Measurements from ENCODE around the gene KRT82.

The KRT82 gene

GRCh38 chr12:52366738-52367485 is 39.2 kb downstream of the KRT82 start, which contains the start of gene KRT85:
Gene KRT85, minus strand, starts transcription at chr12:52367481. Its CDS starts 76 bp downstream, at chr12:52367405.
- Mint-ChIP-seq H3K27ac (no peak within 1 kb of the TSS), H3K36me3 (no peaks in the 10 kb centered on the region), H3K9me3 (no peaks in the 10 kb centered on the region), H3K4me3 (no peak within 1 kb of the TSS), H3K4me1 (peaks cover 11% of the 10 kb centered on the region)
- no peak for ATAC-seq
- no peak for DNase-seq (ENCODE audit: low spot score in 2 of 2)

- DNase-seq (ENCODE audit: low spot score in 2 of 2), result no peak
- peaks cover 30% of the 10 kb centered on the region for H3K4me1 Mint-ChIP-seq
- no peak overlapping the region for H3K4me3 Mint-ChIP-seq
- ATAC-seq, result no peak
- no peaks in the 10 kb centered on the region for H3K9me3 Mint-ChIP-seq
- no peak overlapping the region for H3K27ac Mint-ChIP-seq
- H3K36me3 Mint-ChIP-seq, result no peaks in the 10 kb centered on the region
These were observed 41.1 kb downstream of the KRT82 start for GRCh38 chr12:52364901-52365489.

DNA sequence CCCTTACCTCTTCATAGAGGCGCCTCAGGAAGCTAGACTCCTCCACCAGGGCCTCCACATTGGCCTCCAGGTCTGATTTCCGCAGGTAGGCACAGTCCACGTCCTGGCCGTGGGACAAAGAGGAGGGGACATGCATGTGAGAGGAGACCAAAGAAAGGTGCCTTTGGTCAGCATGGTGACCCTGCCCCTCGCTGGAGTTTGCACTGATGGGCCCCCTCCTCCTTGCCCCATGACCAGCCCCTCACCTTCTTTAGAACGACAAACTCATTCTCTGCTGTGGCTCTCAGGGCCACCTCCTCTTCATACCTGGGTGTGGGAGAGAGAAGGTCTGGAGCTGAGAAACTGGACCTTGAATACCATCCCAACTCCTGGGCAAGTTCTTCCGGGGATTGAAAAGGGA is 42.1 kb downstream of the KRT82 start:
- Mint-ChIP-seq H3K9me3 (no peaks in the 10 kb centered on the region), H3K4me1 (peaks cover 40% of the 10 kb centered on the region), H3K36me3 (no peaks in the 10 kb centered on the region), H3K4me3 (no peak overlapping the region), H3K27ac (no peak overlapping the region)
- no peak for DNase-seq (ENCODE audit: low spot score in 2 of 2)
- ATAC-seq, result no peak

GRCh38 chr12:52363111-52363679 is 42.9 kb downstream of the KRT82 start:
- no peaks in the 10 kb centered on the region for H3K36me3 Mint-ChIP-seq
- H3K9me3 Mint-ChIP-seq, result no peaks in the 10 kb centered on the region
- peaks cover 48% of the 10 kb centered on the region for H3K4me1 Mint-ChIP-seq
- ATAC-seq, result no peak
- no peak overlapping the region for H3K27ac Mint-ChIP-seq
- DNase-seq (ENCODE audit: low spot score in 2 of 2), result no peak
- H3K4me3 Mint-ChIP-seq, result no peak overlapping the region

GRCh38 chr12:52362118-52362726 is 43.9 kb downstream of the KRT82 start:
- Mint-ChIP-seq H3K27ac (no peak overlapping the region), H3K4me1 (peaks cover 50% of the 10 kb centered on the region), H3K9me3 (no peaks in the 10 kb centered on the region), H3K4me3 (no peak overlapping the region), H3K36me3 (no peaks in the 10 kb centered on the region)
- DNase-seq (ENCODE audit: low spot score in 2 of 2) (no peak), ATAC-seq (no peak)

DNA sequence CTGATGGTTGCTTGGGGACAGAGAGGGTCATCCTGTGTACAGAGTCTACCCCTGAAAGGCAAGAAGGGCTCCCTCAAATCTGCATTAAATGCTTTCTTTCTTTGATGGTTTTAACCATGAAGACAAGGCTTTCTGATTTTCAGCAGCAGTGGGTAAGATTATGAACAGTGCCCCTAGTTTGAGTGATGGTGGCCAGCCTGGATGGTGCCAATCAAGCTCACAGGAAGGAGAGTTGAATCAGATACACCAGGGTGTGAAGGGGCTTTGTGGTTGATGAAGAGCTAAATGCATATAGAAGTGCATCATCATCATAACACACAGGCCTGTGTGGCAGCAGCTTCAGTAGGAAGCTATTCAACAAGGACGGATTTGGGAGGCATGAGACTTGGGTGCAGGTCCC is 44.6 kb downstream of the KRT82 start:
- Mint-ChIP-seq H3K36me3 (no peaks in the 10 kb centered on the region), H3K27ac (no peak overlapping the region), H3K4me3 (no peak overlapping the region), H3K4me1 (peaks cover 50% of the 10 kb centered on the region), H3K9me3 (no peaks in the 10 kb centered on the region)
- no peak for DNase-seq (ENCODE audit: low spot score in 2 of 2)
- peak; percentile 77 for ATAC-seq

- no peak for ATAC-seq
- Mint-ChIP-seq H3K36me3 (no peaks in the 10 kb centered on the region), H3K27ac (no peak overlapping the region), H3K4me1 (peaks cover 50% of the 10 kb centered on the region), H3K4me3 (no peak overlapping the region), H3K9me3 (no peaks in the 10 kb centered on the region)
- no peak for DNase-seq (ENCODE audit: low spot score in 2 of 2)
These were observed 45.4 kb downstream of the KRT82 start for GRCh38 chr12:52360663-52361271.

DNA sequence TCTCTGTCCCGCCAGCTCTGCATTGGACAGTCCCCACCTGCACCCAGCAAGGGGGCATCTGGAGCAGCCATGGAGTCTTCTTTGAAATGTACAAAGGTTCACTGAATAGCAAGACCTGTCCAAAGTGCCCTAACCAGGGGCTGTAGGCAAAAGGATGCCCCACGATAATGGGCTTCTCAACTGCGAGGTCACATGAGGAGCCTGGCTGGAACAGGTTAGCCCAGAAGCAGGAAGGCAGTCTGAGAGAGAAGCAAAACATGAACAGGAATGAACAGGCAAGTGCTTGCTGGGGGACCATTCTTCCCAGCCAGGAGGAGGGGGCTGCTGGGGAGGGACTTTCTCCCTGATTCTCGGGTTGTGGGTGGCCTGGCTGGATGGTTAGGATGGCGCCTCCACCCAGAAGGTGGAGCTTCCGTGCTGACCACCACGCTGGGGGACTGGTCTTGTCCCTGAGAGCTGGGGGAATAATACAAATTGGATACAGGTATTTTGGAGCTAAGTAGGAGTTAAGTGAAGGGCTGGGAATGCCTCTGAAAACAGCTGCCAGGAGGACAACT is 46.0 kb downstream of the KRT82 start:
- Mint-ChIP-seq H3K9me3 (no peaks in the 10 kb centered on the region), H3K36me3 (no peaks in the 10 kb centered on the region), H3K4me3 (no peak overlapping the region), H3K27ac (no peak overlapping the region), H3K4me1 (peaks cover 50% of the 10 kb centered on the region)
- ATAC-seq (no peak), DNase-seq (ENCODE audit: low spot score in 2 of 2) (no peak)

DNA sequence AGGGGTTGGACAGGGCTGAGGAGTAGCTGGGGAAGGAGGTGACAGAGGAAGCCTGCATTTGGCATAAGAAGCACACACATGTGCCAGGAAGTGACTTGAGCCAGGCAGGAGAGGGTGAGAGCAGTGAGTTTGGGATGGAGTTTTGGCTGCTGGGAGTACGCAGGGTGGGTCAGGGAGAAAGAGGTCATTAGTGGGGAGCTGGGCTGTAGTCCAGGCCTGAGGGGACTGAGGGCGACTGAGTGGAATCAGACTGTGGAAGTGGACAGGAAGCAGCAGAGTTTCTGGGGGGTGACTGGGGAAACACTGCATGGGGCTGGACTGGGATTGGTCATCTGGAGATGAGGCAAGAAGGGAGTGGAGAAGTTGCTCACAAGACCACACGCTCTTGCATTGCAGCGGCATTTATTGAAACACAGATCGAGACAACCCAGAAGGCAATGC is 46.5 kb downstream of the KRT82 start:
- Mint-ChIP-seq H3K36me3 (no peaks in the 10 kb centered on the region), H3K27ac (peak overlapping the region; percentile 63), H3K4me3 (no peak overlapping the region), H3K9me3 (no peaks in the 10 kb centered on the region), H3K4me1 (peaks cover 50% of the 10 kb centered on the region)
- DNase-seq (ENCODE audit: low spot score in 2 of 2) (no peak), ATAC-seq (no peak)

DNA sequence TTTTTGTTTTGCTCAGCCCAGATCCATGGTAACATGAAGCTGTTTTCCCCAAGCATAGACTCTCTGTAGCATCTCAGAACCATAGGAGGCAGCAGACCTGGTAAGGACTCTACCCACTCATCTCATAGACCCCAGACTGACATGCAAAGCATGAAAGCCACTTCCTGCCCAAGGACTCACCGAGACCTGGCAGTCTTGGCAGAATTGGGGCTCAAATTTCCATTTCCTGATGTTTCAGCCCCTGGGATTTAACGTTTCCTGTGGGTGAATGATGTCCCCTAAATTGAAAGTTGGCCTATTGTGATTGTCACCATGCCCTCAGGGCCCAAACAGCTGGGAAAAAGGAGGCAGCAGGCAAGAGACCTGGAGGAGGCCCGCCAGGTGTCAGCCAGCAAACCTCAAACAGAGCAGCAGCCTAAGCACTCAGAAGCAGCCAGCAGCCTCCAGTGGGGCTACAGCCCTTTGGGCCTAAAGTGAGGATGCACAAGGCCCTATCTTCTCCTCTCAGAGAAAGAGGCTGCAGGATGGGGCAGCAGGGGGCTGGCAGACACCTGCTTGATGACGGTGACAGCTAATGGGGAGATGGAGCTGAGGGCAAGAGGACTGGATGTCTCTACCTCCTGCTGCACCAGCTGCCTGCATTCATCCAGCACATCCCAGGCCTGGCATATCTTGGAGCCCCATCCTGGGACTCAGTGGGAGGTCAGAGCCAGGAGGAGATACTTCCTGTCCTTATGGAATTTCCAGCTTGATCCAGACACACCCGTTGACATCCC is 47.4 kb downstream of the KRT82 start:
- no peak for DNase-seq (ENCODE audit: low spot score in 2 of 2)
- Mint-ChIP-seq H3K36me3 (no peaks in the 10 kb centered on the region), H3K9me3 (no peaks in the 10 kb centered on the region), H3K27ac (no peak overlapping the region), H3K4me3 (no peak overlapping the region), H3K4me1 (peaks cover 50% of the 10 kb centered on the region)
- peak; percentile 85 for ATAC-seq

GRCh38 chr12:52356762-52357580 is 49.2 kb downstream of the KRT82 start:
- H3K4me3 Mint-ChIP-seq, result no peak overlapping the region
- DNase-seq (ENCODE audit: low spot score in 2 of 2) (no peak), ATAC-seq (no peak)
- H3K9me3 Mint-ChIP-seq, result no peaks in the 10 kb centered on the region
- H3K27ac Mint-ChIP-seq, result peak overlapping the region; percentile 38
- H3K4me1 Mint-ChIP-seq, result peaks cover 48% of the 10 kb centered on the region
- H3K36me3 Mint-ChIP-seq, result no peaks in the 10 kb centered on the region

DNA sequence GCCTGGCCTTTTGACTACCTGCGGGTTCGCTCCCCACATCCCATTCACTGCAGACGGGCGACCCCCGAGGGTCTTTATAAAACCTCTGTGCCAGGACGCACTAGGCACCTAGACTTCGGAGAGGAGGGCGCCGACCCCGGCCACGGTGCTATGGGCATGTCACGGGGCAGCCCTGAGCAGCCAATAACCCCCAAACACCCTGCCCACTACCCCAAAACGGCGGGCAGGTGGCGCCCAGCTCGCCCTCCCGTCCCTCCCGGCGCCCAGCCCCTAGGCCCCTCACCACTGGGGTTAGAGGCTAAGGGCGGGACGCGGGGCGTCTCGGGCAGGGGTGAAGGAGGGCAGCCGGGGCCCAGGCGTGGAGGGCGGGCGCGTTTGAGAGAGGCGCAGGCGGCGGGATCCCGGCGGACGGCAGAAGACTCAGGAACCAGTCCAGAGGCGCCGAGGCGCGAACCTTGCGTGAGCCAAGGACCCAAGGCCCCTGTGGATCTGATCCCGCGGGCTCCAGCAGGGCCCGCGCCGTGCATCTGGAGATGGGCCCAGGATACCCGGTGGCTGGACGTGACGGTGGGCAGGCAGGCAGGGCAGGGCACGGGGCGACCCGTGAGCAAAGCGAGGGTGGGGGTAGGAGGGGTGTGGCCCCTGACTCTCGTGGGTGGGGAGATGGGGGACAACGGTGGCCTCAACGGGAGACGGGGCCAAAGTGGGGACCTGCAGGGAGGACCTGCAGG is 49.9 kb downstream of the KRT82 start:
- no peak overlapping the region for H3K27ac Mint-ChIP-seq
- DNase-seq (ENCODE audit: low spot score in 2 of 2) (no peak), ATAC-seq (no peak)
- H3K4me3 Mint-ChIP-seq, result no peak overlapping the region
- H3K36me3 Mint-ChIP-seq, result no peaks in the 10 kb centered on the region
- no peaks in the 10 kb centered on the region for H3K9me3 Mint-ChIP-seq
- peaks cover 46% of the 10 kb centered on the region for H3K4me1 Mint-ChIP-seq

- Mint-ChIP-seq H3K36me3 (no peaks in the 10 kb centered on the region), H3K4me3 (no peak overlapping the region), H3K9me3 (no peaks in the 10 kb centered on the region), H3K27ac (no peak overlapping the region), H3K4me1 (peaks cover 43% of the 10 kb centered on the region)
- DNase-seq (ENCODE audit: low spot score in 2 of 2), result no peak
- no peak for ATAC-seq
These were observed 51.0 kb downstream of the KRT82 start for GRCh38 chr12:52355176-52355575.
